Measurements from ENCODE around the gene METTL16.

DNA sequence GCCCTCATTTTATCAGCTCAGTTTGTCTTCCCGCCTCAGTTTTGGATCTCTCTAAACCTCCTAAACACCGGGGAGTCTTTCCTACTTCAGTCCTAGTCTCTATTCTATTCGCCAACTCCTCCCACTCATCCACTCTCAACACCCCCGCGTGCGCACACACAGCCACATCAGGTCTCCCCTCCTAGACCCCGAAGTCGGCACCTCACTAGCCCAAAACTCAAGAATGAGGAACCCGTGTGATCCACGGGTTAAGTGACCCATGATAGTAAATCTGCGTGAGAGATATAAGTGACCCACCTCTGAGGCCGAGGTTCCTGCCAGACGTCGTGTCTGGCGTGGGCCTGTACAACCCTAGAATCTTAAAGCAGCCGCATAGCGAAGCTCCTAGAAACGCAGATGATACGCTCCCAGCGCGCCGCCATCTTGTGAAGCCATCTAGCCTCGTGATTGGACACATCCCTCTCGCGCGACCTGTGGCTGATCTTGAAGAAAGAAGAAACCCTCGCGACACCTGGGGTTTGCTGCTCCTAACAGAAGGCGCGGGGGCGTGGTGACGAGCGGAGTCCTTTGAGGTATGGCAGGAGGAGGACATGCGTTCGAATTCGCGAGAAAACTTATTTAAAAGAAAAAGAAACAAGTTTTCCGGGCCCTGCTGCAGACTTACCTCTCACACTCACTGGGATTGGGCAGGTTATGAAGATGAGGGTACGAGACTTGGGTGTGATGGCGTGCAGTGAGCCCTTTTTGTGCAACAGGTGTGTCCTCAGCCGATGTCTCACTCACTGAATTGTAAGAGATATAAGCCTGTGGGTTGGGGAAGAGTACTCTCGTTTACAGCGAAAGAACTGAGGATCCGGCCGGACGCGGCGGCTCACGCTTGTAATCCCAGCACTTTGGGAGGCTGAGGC lies at the start of gene METTL16:
- TF ChIP-seq CTCF (IDR thresholded peaks at IDR 0.05; ENCODE audit: poor library complexity) (no peak), EZH2phosphoT487 (IDR thresholded peaks at IDR 0.05; ENCODE audit: low read depth, severe bottlenecking, unreplicated experiment) (no peak), EZH2 (IDR thresholded peaks at IDR 0.05; ENCODE audit: borderline replicate concordance) (no peak)
